Measurements from ENCODE around the gene CHKB. TPM values are rescaled to one million over a fixed set of nuclear protein-coding genes. Genes with fewer than 3 reads are reported as not detected.

CHKB gene
- total and polyA plus RNA-seq, 7 donors = 11.5 to 25.2 (median 13.6) TPM

DNA sequence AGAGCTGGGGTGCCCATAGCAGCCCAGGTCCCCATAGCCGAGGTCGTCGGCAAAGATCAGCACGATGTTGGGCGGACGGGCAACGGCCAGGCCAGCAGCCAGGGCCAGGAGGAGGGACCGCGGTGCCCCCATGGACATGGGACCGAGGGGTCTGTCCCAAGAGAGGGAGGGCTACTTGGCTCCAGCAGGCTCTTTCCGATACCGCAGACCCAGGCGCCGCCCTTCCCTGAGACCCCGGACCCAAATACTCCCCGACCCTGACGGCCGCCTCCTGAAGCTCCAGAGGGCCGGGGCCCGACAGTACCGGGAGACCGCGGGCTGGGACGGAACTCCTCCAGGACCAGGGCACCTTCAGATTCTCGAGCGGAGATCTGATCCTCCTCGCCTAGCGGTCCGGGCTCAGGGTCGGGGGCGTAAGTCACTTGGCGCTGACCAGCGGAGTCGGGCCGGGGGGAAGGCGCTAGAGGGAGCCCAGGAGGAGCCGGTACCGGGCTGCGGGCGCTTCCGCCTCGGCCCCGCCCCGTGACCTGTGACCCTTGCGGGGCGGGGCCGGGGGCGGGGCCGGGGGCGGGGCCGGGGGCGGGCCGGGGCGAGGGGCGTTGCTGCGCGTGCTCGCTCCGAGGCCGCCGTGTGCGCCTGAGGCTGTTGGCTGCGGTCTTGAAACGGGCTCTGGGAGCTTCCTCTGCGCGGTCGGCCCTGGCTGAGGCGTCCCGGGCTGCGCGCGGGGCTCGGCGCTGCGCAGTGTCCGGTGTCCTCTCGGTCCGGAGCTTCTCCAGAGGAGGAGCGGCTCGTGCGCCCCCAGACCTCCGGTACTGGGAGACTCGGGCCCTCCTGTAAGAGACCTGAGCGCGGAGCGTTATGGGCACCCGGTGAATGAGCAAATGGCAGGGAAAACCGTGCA lies 45.2 kb upstream of the CHKB start, which contains the start of gene ARSA:
ARSA (minus strand) TSS at position 511 of the 901 bp plus-strand sequence; CDS start at position 138, 373 bp downstream.
- TF ChIP-seq, protein P1, sequence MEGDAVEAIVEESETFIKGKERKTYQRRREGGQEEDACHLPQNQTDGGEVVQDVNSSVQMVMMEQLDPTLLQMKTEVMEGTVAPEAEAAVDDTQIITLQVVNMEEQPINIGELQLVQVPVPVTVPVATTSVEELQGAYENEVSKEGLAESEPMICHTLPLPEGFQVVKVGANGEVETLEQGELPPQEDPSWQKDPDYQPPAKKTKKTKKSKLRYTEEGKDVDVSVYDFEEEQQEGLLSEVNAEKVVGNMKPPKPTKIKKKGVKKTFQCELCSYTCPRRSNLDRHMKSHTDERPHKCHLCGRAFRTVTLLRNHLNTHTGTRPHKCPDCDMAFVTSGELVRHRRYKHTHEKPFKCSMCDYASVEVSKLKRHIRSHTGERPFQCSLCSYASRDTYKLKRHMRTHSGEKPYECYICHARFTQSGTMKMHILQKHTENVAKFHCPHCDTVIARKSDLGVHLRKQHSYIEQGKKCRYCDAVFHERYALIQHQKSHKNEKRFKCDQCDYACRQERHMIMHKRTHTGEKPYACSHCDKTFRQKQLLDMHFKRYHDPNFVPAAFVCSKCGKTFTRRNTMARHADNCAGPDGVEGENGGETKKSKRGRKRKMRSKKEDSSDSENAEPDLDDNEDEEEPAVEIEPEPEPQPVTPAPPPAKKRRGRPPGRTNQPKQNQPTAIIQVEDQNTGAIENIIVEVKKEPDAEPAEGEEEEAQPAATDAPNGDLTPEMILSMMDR (IDR thresholded peaks at IDR 0.05) = peak; percentile 34
- 0 to 3% (median 2%) methylated on average over 49 to 87 of the region's 88 CpGs for WGBS, 3 donors
- ATAC-seq = peak; percentile 91 to 95 (median 94)
- no peaks in the 10 kb centered on the region for H3K9me3 ChIP-seq
- H3K27ac ChIP-seq = peak within 1 kb of the TSS; percentile 80
- no peaks in the 10 kb centered on the region for H3K27me3 ChIP-seq (ENCODE audit: insufficient read depth in 3 of 3, low read length in 2 of 3)
- H3K4me3 ChIP-seq = peak within 1 kb of the TSS; percentile 91
- peaks cover 6% of the 10 kb centered on the region for H3K4me1 ChIP-seq
- H3K36me3 ChIP-seq (ENCODE audit: insufficient read depth in 1 of 2, low read depth in 1 of 2) = peaks cover 0 to 17% of the 10 kb centered on the region in 2 donors
- DNase-seq = peak; percentile 89 to 93
- intact Hi-C loops (cut with DNase I) = loop anchor here in 1 of 2 donors (5.0 kb wide), 1 partner anchor 74 kb away; no protein-coding TSS in a partner anchor

DNA sequence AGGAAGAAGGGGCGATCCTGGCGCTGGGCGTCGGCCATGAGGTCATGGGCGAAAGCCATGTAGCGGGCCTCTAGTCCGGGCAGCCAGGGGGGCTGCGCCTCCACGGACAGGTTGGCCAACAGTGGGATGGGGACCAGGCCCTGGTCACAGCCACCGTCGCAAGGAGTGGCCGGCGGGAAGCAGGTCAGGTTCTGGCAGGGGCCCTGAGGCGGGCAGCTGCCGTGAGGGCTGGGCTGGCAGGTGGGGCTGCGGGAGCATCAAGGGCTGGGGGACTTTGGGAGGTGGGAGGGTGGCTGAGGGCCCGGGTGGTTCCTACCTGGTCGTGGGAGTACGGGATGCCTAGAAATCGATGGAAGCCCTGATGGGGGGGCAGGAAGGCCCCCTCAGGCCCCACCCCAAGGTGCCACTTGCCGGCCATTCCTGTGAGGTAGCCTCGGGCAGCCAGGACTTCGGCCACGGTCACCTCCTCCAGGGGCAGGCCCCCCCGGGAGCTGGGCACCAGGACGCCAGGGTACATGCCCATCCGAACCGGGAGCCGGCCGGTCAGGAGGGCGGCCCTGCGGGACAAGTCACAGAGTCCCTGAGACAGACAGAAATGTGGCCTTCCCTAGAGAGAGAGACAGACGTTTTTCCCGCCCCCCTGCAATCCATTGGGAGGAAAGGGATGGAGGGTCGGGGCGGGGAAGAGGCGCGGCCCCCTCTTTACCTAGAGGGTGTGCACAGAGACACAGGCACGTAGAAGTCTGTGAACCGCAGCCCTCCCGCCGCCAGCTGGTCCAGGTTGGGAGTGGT lies 44.4 kb upstream of the CHKB start:
- Histone ChIP-seq H3K27me3 (ENCODE audit: insufficient read depth in 3 of 3, low read length in 2 of 3) (no peaks in the 10 kb centered on the region), H3K4me1 (peaks cover 14% of the 10 kb centered on the region), H3K27ac (peak overlapping the region; percentile 80), H3K9me3 (no peaks in the 10 kb centered on the region), H3K36me3 (ENCODE audit: insufficient read depth in 1 of 2, low read depth in 1 of 2) (peaks cover 0 to 17% of the 10 kb centered on the region in 2 donors), H3K4me3 (peak overlapping the region; percentile 91)
- intact Hi-C loops (cut with DNase I) = loop anchor here in 1 of 2 donors (5.0 kb wide), 1 partner anchor 75 kb away; no protein-coding TSS in a partner anchor
- peak in 1 of 2 donors; percentile 66 for DNase-seq
- ATAC-seq = peak in 2 of 4 donors; percentile 1 to 5
- TF ChIP-seq, protein P1 (IDR thresholded peaks at IDR 0.05) = no peak
- WGBS, 3 donors = 59 to 68% (median 62%) methylated on average over 41 to 42 of the region's 42 CpGs

DNA sequence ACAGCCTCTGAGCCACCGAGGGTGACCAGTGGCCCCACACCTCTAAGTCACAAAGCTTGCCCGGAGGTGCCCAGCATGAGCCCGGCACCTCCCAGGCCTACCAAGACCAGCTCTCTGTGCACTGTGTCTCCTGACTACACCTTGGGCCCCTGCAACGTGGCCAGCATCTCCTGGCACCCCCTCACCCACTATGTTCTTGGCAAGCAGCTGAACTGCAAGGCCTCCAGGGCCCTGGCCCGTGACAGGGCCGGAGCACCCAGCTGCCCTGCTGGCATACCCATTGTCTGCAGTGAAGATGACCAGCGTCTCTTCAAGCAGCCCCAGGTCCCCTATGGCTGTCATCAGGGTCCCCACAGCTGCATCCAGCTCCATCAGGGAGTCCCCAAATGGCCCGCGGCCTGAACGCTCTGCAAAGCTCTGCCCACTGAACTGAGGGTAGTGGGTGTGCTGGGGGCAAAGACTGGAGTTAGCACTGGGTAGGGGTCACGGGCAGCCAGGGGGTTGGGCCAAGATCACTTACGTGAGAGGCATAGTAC lies 43.7 kb upstream of the CHKB start:
- 68 to 70% (median 70%) methylated on average over 12 of the region's 12 CpGs for WGBS, 3 donors
- peaks cover 21% of the 10 kb centered on the region for H3K4me1 ChIP-seq
- no peaks in the 10 kb centered on the region for H3K27me3 ChIP-seq (ENCODE audit: insufficient read depth in 3 of 3, low read length in 2 of 3)
- TF ChIP-seq, protein P1 (IDR thresholded peaks at IDR 0.05) = no peak
- intact Hi-C loops (cut with DNase I) = loop anchor here in 1 of 2 donors (5.0 kb wide), 1 partner anchor 76 kb away; no protein-coding TSS in a partner anchor
- H3K4me3 ChIP-seq = peak overlapping the region; percentile 91
- H3K36me3 ChIP-seq (ENCODE audit: insufficient read depth in 1 of 2, low read depth in 1 of 2) = peaks cover 0 to 17% of the 10 kb centered on the region in 2 donors
- H3K27ac ChIP-seq = no peak overlapping the region
- ATAC-seq (no peak), DNase-seq (no peak)
- H3K9me3 ChIP-seq = no peaks in the 10 kb centered on the region

DNA sequence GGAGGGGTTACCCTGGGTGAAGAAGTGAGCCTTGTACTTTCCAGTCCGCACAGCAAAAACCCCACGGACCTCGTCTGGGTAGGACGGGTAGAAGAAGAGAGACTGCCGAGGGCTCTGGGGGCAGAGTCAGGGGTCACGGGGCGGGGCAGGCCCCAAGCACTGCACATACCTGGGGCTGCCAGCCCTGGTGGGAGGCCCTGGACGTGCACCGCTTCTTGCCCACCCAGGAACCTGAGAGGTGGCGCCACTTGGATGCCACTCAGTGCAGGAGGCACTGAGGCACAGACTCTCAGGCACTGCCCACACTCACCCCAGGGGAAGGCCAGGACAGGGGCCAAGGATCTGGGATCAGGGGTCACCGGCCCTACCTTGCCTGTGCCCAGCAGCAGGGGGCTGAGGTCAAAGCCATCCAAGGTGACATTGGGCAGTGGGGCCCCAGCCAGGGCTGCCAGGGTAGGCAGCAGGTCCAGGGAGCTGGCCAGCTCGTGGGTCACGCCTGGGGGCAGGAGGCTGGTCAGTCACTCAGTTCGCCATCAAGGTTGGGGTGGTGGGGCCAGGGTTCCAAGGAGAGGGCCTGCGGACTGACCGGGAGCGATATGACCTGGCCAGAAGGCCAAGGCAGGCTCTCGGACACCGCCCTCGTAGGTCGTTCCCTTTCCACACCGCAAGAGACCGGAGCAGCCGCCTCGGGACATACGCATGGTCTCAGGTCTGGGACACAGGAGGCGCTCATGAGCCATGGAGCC lies 43.1 kb upstream of the CHKB start:
- intact Hi-C loops (cut with DNase I) = loop anchor here in 1 of 2 donors (5.0 kb wide), 1 partner anchor 77 kb away; no protein-coding TSS in a partner anchor
- no peaks in the 10 kb centered on the region for H3K9me3 ChIP-seq
- peaks cover 0 to 17% of the 10 kb centered on the region in 2 donors for H3K36me3 ChIP-seq (ENCODE audit: insufficient read depth in 1 of 2, low read depth in 1 of 2)
- 82 to 86% (median 84%) methylated on average over 24 to 27 of the region's 27 CpGs for WGBS, 3 donors
- ATAC-seq (no peak), DNase-seq (peak in 1 of 2 donors; percentile 66)
- peak overlapping the region; percentile 91 for H3K4me3 ChIP-seq
- H3K27me3 ChIP-seq (ENCODE audit: insufficient read depth in 3 of 3, low read length in 2 of 3) = no peaks in the 10 kb centered on the region
- TF ChIP-seq, protein P1 (IDR thresholded peaks at IDR 0.05) = peak; percentile 11
- H3K27ac ChIP-seq = no peak overlapping the region
- H3K4me1 ChIP-seq = peaks cover 27% of the 10 kb centered on the region
